Measurements from ENCODE around the gene NAA60.
A peak's percentile ranks its signal among the peaks of the same experiment; 100 is the strongest.

The NAA60 gene

GRCh38 chr16:3431779-3432219 is 11.7 kb upstream of the NAA60 start:
- no peak for TF ChIP-seq ZFX (IDR thresholded peaks at IDR 0.05; ENCODE audit: borderline replicate concordance)
- TF ChIP-seq CTCF (IDR thresholded peaks at IDR 0.05) = no peak
- H3K27ac ChIP-seq = no peak overlapping the region

GRCh38 chr16:3434373-3434772 is 9.1 kb upstream of the NAA60 start:
- no peak for TF ChIP-seq CTCF (IDR thresholded peaks at IDR 0.05)
- no peak for TF ChIP-seq ZFX (IDR thresholded peaks at IDR 0.05; ENCODE audit: borderline replicate concordance)
- H3K27ac ChIP-seq = no peak overlapping the region

GRCh38 chr16:3439637-3440036 is 3.8 kb upstream of the NAA60 start:
- no peak for TF ChIP-seq CTCF (IDR thresholded peaks at IDR 0.05)
- no peak for TF ChIP-seq ZFX (IDR thresholded peaks at IDR 0.05; ENCODE audit: borderline replicate concordance)
- no peak overlapping the region for H3K27ac ChIP-seq

GRCh38 chr16:3444032-3444388 is 530 bp downstream of the NAA60 start:
- TF ChIP-seq CTCF (IDR thresholded peaks at IDR 0.05) (no peak), ZFX (IDR thresholded peaks at IDR 0.05; ENCODE audit: borderline replicate concordance) (no peak)
- peak overlapping the region; percentile 63 for H3K27ac ChIP-seq

- no peak overlapping the region for H3K27ac ChIP-seq
- TF ChIP-seq CTCF (IDR thresholded peaks at IDR 0.05) = no peak
- no peak for TF ChIP-seq ZFX (IDR thresholded peaks at IDR 0.05; ENCODE audit: borderline replicate concordance)
Measured at GRCh38 chr16:3454093-3454492, 10.6 kb downstream of the NAA60 start.

- no peak overlapping the region for H3K27ac ChIP-seq
- no peak for TF ChIP-seq ZFX (IDR thresholded peaks at IDR 0.05; ENCODE audit: borderline replicate concordance)
- TF ChIP-seq CTCF (IDR thresholded peaks at IDR 0.05) = no peak
Measured at GRCh38 chr16:3454631-3455147, 11.2 kb downstream of the NAA60 start.

GRCh38 chr16:3457434-3458252 is 14.2 kb downstream of the NAA60 start:
- peak overlapping the region; percentile 98 for H3K27ac ChIP-seq
- TF ChIP-seq CTCF (IDR thresholded peaks at IDR 0.05) (peak; percentile 73), ZFX (IDR thresholded peaks at IDR 0.05; ENCODE audit: borderline replicate concordance) (no peak)

All from 22Rv1 (cell line).